ENCODE data around the gene KMT5C. TPM values are rescaled to one million over a fixed set of nuclear protein-coding genes. Genes with fewer than 3 reads are reported as not detected.

The KMT5C gene
- total and polyA plus RNA-seq, 10 of the 15 experiments (the other 5 are each of a cell fraction or from before 2014, with no cell fraction given), result 0.20 to 15.8 (median 4.3) TPM; not detected in 1

GRCh38 chr19:55350620-55351315 is 11.1 kb downstream of the KMT5C start (continued):
- no peak for TF ChIP-seq MLLT1 (IDR thresholded peaks at IDR 0.05)
- no peak for TF ChIP-seq CBX3 (IDR thresholded peaks at IDR 0.05; ENCODE audit: borderline replicate concordance, low read depth)
- no peak for TF ChIP-seq FOS (IDR thresholded peaks at IDR 0.05; ENCODE audit: borderline replicate concordance, extremely low read depth, insufficient read length)
- no peak for TF ChIP-seq ZNF24 (IDR thresholded peaks at IDR 0.05)
- TF ChIP-seq SUPT20H (IDR thresholded peaks at IDR 0.05; ENCODE audit: borderline replicate concordance, control insufficient read depth, low read depth, low read length), result no peak
- TF ChIP-seq RFX5 (IDR thresholded peaks at IDR 0.05; ENCODE audit: low read depth, low read length), result no peak
- TF ChIP-seq BRCA1 (IDR thresholded peaks at IDR 0.05; ENCODE audit: low read depth, low read length), result no peak

GRCh38 chr19:55352040-55352439 is 12.4 kb downstream of the KMT5C start:
- POLR2A ChIA-PET, result no interaction called here
- CTCF ChIA-PET, result no interaction called here
- Histone ChIP-seq H3K27ac (ENCODE audit: control insufficient read depth, insufficient read depth) (no peak overlapping the region), H3K4me2 (ENCODE audit: control insufficient read depth, insufficient read depth) (no peak overlapping the region), H3K79me2 (ENCODE audit: control insufficient read depth, insufficient read depth, low read length) (no peaks in the 10 kb centered on the region), H3K4me3 (no peak overlapping the region), H4K20me1 (ENCODE audit: control insufficient read depth, insufficient read depth) (no peaks in the 10 kb centered on the region; the same call in 1 of the 2 replicates), H2AFZ (ENCODE audit: control insufficient read depth, low read depth, low read length) (no peak overlapping the region), H3K36me3 (ENCODE audit: control insufficient read depth in 2 of 2, insufficient read depth in 2 of 2, low read length in 1 of 2) (no peaks in the 10 kb centered on the region), H3K9ac (ENCODE audit: control insufficient read depth, insufficient read depth, low read length) (no peak overlapping the region), H3K9me3 (replicated peaks; ENCODE audit: control insufficient read depth, insufficient read depth, low read length) (no peaks in the 10 kb centered on the region), H3K27me3 (replicated peaks in 1 of 2; ENCODE audit: control insufficient read depth in 2 of 2, insufficient read depth in 2 of 2, low read length in 1 of 2) (peaks cover 4 to 13% of the 10 kb centered on the region in 2 experiments; a peak in 3 of 4 replicates), H3K4me1 (ENCODE audit: control insufficient read depth, insufficient read depth, low read length) (no peaks in the 10 kb centered on the region; the same call in 1 of the 2 replicates)
- FAIRE-seq, result no peak
- 0% methylated on average over 6 of the region's 6 CpGs for WGBS (ENCODE audit: insufficient coverage, insufficient replicate concordance, low lambda C conversion rate, missing lambda C conversion rate)
- RAD21 ChIA-PET (ENCODE audit: unreplicated experiment), result no interaction called here
- SMC1A ChIA-PET (ENCODE audit: uncharacterized antibody, unreplicated experiment), result interaction anchor here (1.1 kb wide), 1 partner anchor 13 kb away, joined by 3 read pairs; the partner anchor contains the start of gene KMT5C
- in situ Hi-C loops (cut with MboI), result no loop called here
- no peak for TF ChIP-seq SMAD5 (IDR thresholded peaks at IDR 0.05; ENCODE audit: low read depth)
- no peak for TF ChIP-seq NR2C1 (IDR thresholded peaks at IDR 0.05)
- intact Hi-C loops (cut with micrococcal nuclease; ENCODE audit: unreplicated experiment), result no loop called here
- no TSS peak for BruUV-seq (replicated peaks)
- no peak for DNase-seq (ENCODE audit: low read depth, low spot score)
- no peak for ATAC-seq
